PC-9 (cell line): ENCODE data around the gene CITED4.

Experiments
- EZH2 ChIP-seq: fragments of 200-600 bp; sonication (generic); IDR thresholded peaks from 2 replicates; pipeline ENCODE4 v1.8.0; 2017; ENCODE audit warnings: antibody characterized with exemption, low read depth
- TF ChIP-seq, protein P1 (sequence below): fragments of 200-600 bp; sonication (generic); conservative IDR thresholded peaks from 2 replicates; pipeline ENCODE4 v1.6.1; 2017; ENCODE audit warnings: mixed run types, antibody characterized with exemption, mild to moderate bottlenecking, moderate library complexity

DNA sequence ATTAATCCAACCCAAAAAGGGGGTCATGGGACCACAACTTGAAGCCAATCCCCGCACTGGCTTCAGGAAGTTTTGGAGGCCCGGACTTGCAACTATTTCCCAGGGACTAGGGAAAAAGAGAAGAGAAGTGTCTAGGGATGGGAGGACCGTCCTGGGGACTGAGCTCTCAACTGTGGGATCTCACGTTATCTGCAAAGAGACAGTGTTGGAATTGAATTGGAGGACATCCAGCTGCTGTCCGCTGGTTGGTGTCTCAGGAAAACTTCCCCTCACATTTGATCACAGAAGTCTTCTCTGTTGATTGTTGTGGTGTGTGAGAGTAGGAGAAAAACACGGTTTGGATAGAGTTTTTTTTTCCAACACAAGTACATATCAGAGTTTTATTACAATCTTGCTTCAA, 46.2 kb upstream of the CITED4 start:
- TF ChIP-seq, protein P1, sequence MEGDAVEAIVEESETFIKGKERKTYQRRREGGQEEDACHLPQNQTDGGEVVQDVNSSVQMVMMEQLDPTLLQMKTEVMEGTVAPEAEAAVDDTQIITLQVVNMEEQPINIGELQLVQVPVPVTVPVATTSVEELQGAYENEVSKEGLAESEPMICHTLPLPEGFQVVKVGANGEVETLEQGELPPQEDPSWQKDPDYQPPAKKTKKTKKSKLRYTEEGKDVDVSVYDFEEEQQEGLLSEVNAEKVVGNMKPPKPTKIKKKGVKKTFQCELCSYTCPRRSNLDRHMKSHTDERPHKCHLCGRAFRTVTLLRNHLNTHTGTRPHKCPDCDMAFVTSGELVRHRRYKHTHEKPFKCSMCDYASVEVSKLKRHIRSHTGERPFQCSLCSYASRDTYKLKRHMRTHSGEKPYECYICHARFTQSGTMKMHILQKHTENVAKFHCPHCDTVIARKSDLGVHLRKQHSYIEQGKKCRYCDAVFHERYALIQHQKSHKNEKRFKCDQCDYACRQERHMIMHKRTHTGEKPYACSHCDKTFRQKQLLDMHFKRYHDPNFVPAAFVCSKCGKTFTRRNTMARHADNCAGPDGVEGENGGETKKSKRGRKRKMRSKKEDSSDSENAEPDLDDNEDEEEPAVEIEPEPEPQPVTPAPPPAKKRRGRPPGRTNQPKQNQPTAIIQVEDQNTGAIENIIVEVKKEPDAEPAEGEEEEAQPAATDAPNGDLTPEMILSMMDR: no peak
- TF ChIP-seq EZH2: no peak
